Liver (tissue), 9 donors: ENCODE data around the gene EOMES. TPM values are rescaled to one million over a fixed set of nuclear protein-coding genes. Genes with fewer than 3 reads are reported as not detected.

Experiments used
- DNase-seq: peaks from one replicate; pipeline ENCODE4 v3.0.0-alpha.2; 2017; ENCODE audit warnings: low spot score
- H3K27ac ChIP-seq, 2 donors: one replicate each; pipeline ENCODE4 v1.7.0; 2013; ENCODE audit warnings: inconsistent platforms in 2 of 2, low read length in 2 of 2, control low read depth in 1 of 2, low read depth in 1 of 2, mild to moderate bottlenecking in 1 of 2
- H3K27me3 ChIP-seq, 4 donors: one replicate each; pipeline versions ENCODE4 v1.6.1 to v1.7.0; 2013; ENCODE audit warnings: low read length in 3 of 4, inconsistent platforms in 1 of 4, mild to moderate bottlenecking in 1 of 4, moderate library complexity in 1 of 4; ENCODE audit not compliant: control insufficient read depth in 4 of 4, insufficient read depth in 4 of 4
- H3K36me3 ChIP-seq, 4 donors: one replicate each; pipeline versions ENCODE4 v1.6.1 to v1.7.0; 2013; ENCODE audit warnings: low read length in 3 of 4, mild to moderate bottlenecking in 3 of 4, low read depth in 1 of 4, moderate library complexity in 1 of 4; ENCODE audit not compliant: control insufficient read depth in 4 of 4, insufficient read depth in 3 of 4
- H3K4me1 ChIP-seq, 4 donors: one replicate each; pipeline versions ENCODE4 v1.6.1 to v1.7.0; 2013; ENCODE audit warnings: low read length in 3 of 4, mild to moderate bottlenecking in 3 of 4, moderate library complexity in 1 of 4; ENCODE audit not compliant: control insufficient read depth in 4 of 4, insufficient read depth in 4 of 4
- H3K4me3 ChIP-seq, 3 donors: one replicate each; pipeline versions ENCODE4 v1.6.1 to v1.7.0; 2013; ENCODE audit warnings: low read length in 3 of 3, control low read depth in 1 of 3, low read depth in 1 of 3, mild to moderate bottlenecking in 1 of 3
- H3K9ac ChIP-seq, 2 donors: one replicate each; pipeline ENCODE4 v1.7.0; 2013; ENCODE audit warnings: low read length in 2 of 2, mild to moderate bottlenecking in 2 of 2, moderate library complexity in 2 of 2, control low read depth in 1 of 2, low read depth in 1 of 2
- H3K9me3 ChIP-seq, 4 donors: one replicate each; pipeline versions ENCODE4 v1.6.1 to v1.7.0; 2013; ENCODE audit warnings: low read length in 3 of 4; ENCODE audit not compliant: control insufficient read depth in 4 of 4
- EGR1 ChIP-seq, 2 donors: IDR thresholded peaks; 2 replicates each; pipeline ENCODE4 v1.6.1; 2016 to 2018; ENCODE audit warnings: antibody characterized with exemption in 2 of 2, low read depth in 2 of 2
- FOXA1 ChIP-seq: IDR thresholded peaks from 2 replicates; pipeline ENCODE4 v1.6.1; 2016; ENCODE audit warnings: antibody characterized with exemption
- FOXA2 ChIP-seq: IDR thresholded peaks from 2 replicates; pipeline ENCODE4 v1.6.1; 2016; ENCODE audit warnings: antibody characterized with exemption
- GABPA ChIP-seq, 2 donors: IDR thresholded peaks in 1 of 2; conservative IDR thresholded peaks in 1 of 2; 2 replicates each; pipeline ENCODE4 v1.6.1; 2016; ENCODE audit warnings: antibody characterized with exemption in 2 of 2, mild to moderate bottlenecking in 1 of 2, moderate library complexity in 1 of 2
- HNF4A ChIP-seq, 2 donors: conservative IDR thresholded peaks; 2 replicates each; pipeline ENCODE4 v1.6.1; 2016; ENCODE audit warnings: antibody characterized with exemption in 2 of 2, mild to moderate bottlenecking in 2 of 2
- HNF4G ChIP-seq: IDR thresholded peaks from 2 replicates; pipeline ENCODE4 v1.6.1; 2016; ENCODE audit warnings: antibody characterized with exemption
- JUND ChIP-seq, 2 donors: IDR thresholded peaks; 2 replicates each; pipeline ENCODE4 v1.6.1; 2016; ENCODE audit warnings: antibody characterized with exemption in 2 of 2
- NR2F2 ChIP-seq: IDR thresholded peaks from 2 replicates; pipeline ENCODE4 v1.6.1; 2016; ENCODE audit warnings: antibody characterized with exemption
- RAD21 ChIP-seq, 2 donors: IDR thresholded peaks; 2 replicates each; pipeline ENCODE4 v1.6.1; 2016; ENCODE audit warnings: antibody characterized with exemption in 2 of 2, mild to moderate bottlenecking in 2 of 2
- REST ChIP-seq: IDR thresholded peaks from 2 replicates; pipeline ENCODE4 v1.6.1; 2016; ENCODE audit warnings: antibody characterized with exemption, mild to moderate bottlenecking
- RXRA ChIP-seq, 2 donors: IDR thresholded peaks; 2 replicates each; pipeline ENCODE4 v1.6.1; 2017 to 2018; ENCODE audit warnings: antibody characterized with exemption in 2 of 2, mild to moderate bottlenecking in 1 of 2
- SP1 ChIP-seq: IDR thresholded peaks from 2 replicates; pipeline ENCODE4 v1.6.1; 2018; ENCODE audit warnings: antibody characterized with exemption, mild to moderate bottlenecking
- TAF1 ChIP-seq: conservative IDR thresholded peaks from 2 replicates; pipeline ENCODE4 v1.6.1; 2016; ENCODE audit warnings: antibody characterized with exemption, mild to moderate bottlenecking
- YY1 ChIP-seq: IDR thresholded peaks from 2 replicates; pipeline ENCODE4 v1.6.1; 2016; ENCODE audit warnings: antibody characterized with exemption, mild to moderate bottlenecking
- ZBTB33 ChIP-seq: IDR thresholded peaks from 2 replicates; pipeline ENCODE4 v1.6.1; 2016; ENCODE audit warnings: antibody characterized with exemption
- WGBS: extraction: QIAGEN DNeasy Blood & Tissue Kit; methylation state at CpG from one replicate; pipeline ENCODE4 v1.1.7; 2013; 5-methylcytosine and 5-hydroxymethylcytosine counted together
- polyA plus RNA-seq, 2 donors: library from polyadenylated mRNA; stranded (reverse) in 1 of 2; unstranded in 1 of 2; fragments of 200-250 nt in 1 of 2; fragments of >200 nt in 1 of 2; fragmentation: Nextera tagmentation in 1 of 2; extraction: Ambion mirVana in 1 of 2; gene quantifications; one replicate each; pipeline versions ENCODE4 v1.2.1 to v1.2.3, GENCODE V29; 2013 to 2015
- total RNA-seq, 2 donors: library from RNA; depleted of rRNA; stranded (reverse); fragments of >200 nt; gene quantifications; one replicate each; pipeline ENCODE4 v1.2.3, GENCODE V29; 2014
- TF ChIP-seq, protein P1 (sequence below): fragments of 150-350 bp; IDR thresholded peaks from 2 replicates; pipeline ENCODE4 v1.5.1; 2017; ENCODE audit warnings: improper control_type of control experiment, low read depth, low read length; ENCODE audit not compliant: missing input control
- TF ChIP-seq, protein P2 (sequence below): IDR thresholded peaks from 2 replicates; pipeline ENCODE4 v1.6.1; 2016; ENCODE audit warnings: antibody characterized with exemption
- TF ChIP-seq, protein P3 (sequence below): IDR thresholded peaks from 2 replicates; pipeline ENCODE4 v1.6.1; 2016; ENCODE audit warnings: antibody characterized with exemption
- donor health status: healthy.
- donor health status: healthy.
- donor health status: healthy.
- donor health status: healthy.
- donor health status: healthy.

EOMES gene
- total and polyA plus RNA-seq, 4 donors = 0.39 to 0.75 (median 0.59) TPM

DNA sequence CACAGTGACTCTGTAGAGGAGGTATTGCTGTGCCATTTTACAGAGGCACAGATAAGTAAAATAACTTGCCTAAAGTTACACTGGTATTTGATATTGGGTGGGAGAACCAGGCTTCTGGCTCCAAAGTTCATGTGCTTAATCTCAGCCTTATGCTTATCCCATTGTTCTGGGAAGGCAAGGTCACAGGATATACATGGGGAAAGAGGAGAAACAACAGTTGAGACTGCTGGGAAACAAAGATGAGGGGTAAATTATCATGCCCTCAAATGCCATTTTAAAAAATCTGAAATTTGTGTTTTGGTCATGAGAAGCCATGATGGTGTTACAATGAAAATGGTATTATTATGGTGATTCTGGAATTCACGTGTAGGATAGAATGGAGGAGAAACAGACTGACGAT is 54.4 kb downstream of the EOMES start:
- H3K9ac ChIP-seq = no peak overlapping the region
- DNase-seq = no peak
- TF ChIP-seq RXRA (IDR thresholded peaks at IDR 0.05) (no peak), HNF4A (conservative IDR thresholded peaks at IDR 0.05) (no peak), HNF4G (no peak), TAF1 (no peak), RAD21 (IDR thresholded peaks at IDR 0.05) (no peak), ZBTB33 (no peak), SP1 (no peak), JUND (IDR thresholded peaks at IDR 0.05) (no peak), YY1 (no peak), NR2F2 (no peak), EGR1 (IDR thresholded peaks at IDR 0.05; ENCODE audit: low read depth in 2 of 2) (no peak), FOXA2 (no peak), REST (no peak), FOXA1 (no peak), GABPA (IDR thresholded peaks at IDR 0.05 in 1 of 2, conservative IDR thresholded peaks at IDR 0.05 in 1 of 2) (no peak)
- TF ChIP-seq, protein P1, sequence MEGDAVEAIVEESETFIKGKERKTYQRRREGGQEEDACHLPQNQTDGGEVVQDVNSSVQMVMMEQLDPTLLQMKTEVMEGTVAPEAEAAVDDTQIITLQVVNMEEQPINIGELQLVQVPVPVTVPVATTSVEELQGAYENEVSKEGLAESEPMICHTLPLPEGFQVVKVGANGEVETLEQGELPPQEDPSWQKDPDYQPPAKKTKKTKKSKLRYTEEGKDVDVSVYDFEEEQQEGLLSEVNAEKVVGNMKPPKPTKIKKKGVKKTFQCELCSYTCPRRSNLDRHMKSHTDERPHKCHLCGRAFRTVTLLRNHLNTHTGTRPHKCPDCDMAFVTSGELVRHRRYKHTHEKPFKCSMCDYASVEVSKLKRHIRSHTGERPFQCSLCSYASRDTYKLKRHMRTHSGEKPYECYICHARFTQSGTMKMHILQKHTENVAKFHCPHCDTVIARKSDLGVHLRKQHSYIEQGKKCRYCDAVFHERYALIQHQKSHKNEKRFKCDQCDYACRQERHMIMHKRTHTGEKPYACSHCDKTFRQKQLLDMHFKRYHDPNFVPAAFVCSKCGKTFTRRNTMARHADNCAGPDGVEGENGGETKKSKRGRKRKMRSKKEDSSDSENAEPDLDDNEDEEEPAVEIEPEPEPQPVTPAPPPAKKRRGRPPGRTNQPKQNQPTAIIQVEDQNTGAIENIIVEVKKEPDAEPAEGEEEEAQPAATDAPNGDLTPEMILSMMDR = no peak
- TF ChIP-seq, protein P2, sequence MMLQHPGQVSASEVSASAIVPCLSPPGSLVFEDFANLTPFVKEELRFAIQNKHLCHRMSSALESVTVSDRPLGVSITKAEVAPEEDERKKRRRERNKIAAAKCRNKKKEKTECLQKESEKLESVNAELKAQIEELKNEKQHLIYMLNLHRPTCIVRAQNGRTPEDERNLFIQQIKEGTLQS = no peak
- TF ChIP-seq, protein P3, sequence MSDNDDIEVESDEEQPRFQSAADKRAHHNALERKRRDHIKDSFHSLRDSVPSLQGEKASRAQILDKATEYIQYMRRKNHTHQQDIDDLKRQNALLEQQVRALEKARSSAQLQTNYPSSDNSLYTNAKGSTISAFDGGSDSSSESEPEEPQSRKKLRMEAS = no peak
- H3K36me3 ChIP-seq = no peaks in the 10 kb centered on the region
- H3K9me3 ChIP-seq = no peaks in the 10 kb centered on the region
- no peaks in the 10 kb centered on the region for H3K4me1 ChIP-seq
- no peaks in the 10 kb centered on the region for H3K27me3 ChIP-seq
- no peak overlapping the region for H3K4me3 ChIP-seq
- WGBS = 60% methylated on average over 2 of the region's 2 CpGs
- H3K27ac ChIP-seq = no peak overlapping the region
